Activated naive CD8-positive, alpha-beta T cell (primary cell): ENCODE data around the gene HAO1.

Source experiments
- H3K27ac Mint-ChIP-seq: one replicate; pipeline ENCODE4 v1.8.0; 2021; ENCODE audit warnings: mixed read lengths
- H3K27me3 Mint-ChIP-seq: one replicate; pipeline ENCODE4 v1.8.0; 2021; ENCODE audit warnings: mixed read lengths
- H3K36me3 Mint-ChIP-seq: one replicate; pipeline ENCODE4 v1.8.0; 2021; ENCODE audit warnings: mixed read lengths
- H3K4me1 Mint-ChIP-seq: one replicate; pipeline ENCODE4 v1.8.0; 2021; ENCODE audit warnings: low read depth, mixed read lengths
- H3K4me3 Mint-ChIP-seq: one replicate; pipeline ENCODE4 v1.8.0; 2021; ENCODE audit warnings: mild to moderate bottlenecking, mixed read lengths
- H3K9me3 Mint-ChIP-seq: one replicate; pipeline ENCODE4 v1.8.0; 2021; ENCODE audit warnings: low read depth, mixed read lengths

HAO1 gene

DNA sequence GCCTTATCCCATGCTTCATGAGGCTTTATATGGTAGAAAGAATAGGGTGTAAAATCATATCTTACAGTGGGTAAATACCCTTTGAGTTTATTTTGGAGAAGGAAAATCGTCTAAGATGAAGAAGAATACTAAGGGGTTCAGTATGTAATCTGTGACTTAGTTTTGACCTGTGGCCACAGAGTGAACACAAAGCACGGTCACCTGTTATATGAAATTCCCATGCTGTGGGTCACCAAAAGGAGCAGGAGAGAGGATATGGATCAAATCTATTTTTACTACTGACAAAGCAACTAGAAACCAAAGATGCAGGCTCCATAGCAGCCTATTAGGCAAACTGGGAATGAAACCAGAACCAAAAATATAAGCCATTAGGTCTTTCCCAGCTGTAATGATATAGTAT lies 3.6 kb upstream of the HAO1 start:
- Mint-ChIP-seq H3K9me3 (no peaks in the 10 kb centered on the region), H3K27ac (no peak overlapping the region), H3K4me1 (no peaks in the 10 kb centered on the region), H3K4me3 (no peak overlapping the region), H3K27me3 (peaks cover 1% of the 10 kb centered on the region), H3K36me3 (no peaks in the 10 kb centered on the region)

GRCh38 chr20:7939663-7940062 lies 595 bp downstream of the HAO1 start:
- Mint-ChIP-seq H3K27ac (no peak overlapping the region), H3K9me3 (no peaks in the 10 kb centered on the region), H3K36me3 (no peaks in the 10 kb centered on the region), H3K27me3 (peaks cover 1% of the 10 kb centered on the region), H3K4me3 (no peak overlapping the region), H3K4me1 (no peaks in the 10 kb centered on the region)

GRCh38 chr20:7938058-7938457 lies 2.2 kb downstream of the HAO1 start:
- Mint-ChIP-seq H3K4me3 (no peak overlapping the region), H3K36me3 (no peaks in the 10 kb centered on the region), H3K27ac (no peak overlapping the region)

DNA sequence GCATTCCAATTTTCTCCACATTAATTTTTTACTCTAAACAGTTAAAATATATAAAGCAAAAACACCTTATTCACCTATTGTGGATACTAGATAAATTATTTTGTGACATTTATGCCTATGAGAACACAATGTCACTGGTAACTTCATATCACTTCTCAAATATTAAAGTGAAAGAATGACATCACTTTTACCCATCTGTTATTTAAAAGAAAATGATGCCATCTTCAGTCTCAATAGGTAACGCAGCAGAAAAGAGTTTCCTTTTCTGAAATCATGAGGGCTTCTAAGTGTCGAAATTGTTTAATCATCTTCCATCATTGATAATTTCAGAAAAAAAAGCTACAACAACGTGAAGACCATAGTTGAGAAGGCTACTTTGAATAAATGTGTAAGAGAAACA lies 2.9 kb downstream of the HAO1 start:
- Mint-ChIP-seq H3K27me3 (peaks cover 7% of the 10 kb centered on the region), H3K9me3 (no peaks in the 10 kb centered on the region), H3K4me3 (no peak overlapping the region), H3K36me3 (no peaks in the 10 kb centered on the region), H3K4me1 (no peaks in the 10 kb centered on the region), H3K27ac (no peak overlapping the region)

More at GRCh38 chr20:7938058-7938457, 2.2 kb downstream of the HAO1 start:
- H3K9me3 Mint-ChIP-seq = no peaks in the 10 kb centered on the region
- H3K27me3 Mint-ChIP-seq = peaks cover 7% of the 10 kb centered on the region
- H3K4me1 Mint-ChIP-seq = no peaks in the 10 kb centered on the region

DNA sequence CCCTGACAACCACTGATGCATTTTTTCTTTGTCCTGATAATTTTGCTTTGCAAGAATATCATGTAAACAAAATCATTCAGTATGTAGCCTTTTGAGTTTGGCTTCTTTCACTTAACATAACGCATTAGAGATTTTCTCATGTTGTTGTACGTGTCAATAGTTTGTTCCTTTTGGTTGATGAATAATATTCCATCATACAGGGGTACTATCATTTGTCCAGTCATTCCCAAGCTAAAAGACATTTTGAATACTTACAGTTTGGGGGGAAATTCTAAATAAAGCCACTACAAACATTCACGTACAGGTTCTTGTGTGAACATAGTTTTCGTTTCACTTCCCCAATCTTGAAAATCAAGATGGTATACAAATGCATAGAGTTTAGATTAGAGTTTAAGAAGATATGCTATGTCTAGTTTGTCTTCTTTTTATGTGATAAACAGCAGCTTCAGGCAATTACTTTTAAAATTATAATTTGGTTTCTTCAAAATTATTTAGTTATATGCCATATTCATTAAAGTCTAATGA lies 5.2 kb downstream of the HAO1 start:
- no peak overlapping the region for H3K4me3 Mint-ChIP-seq
- no peaks in the 10 kb centered on the region for H3K36me3 Mint-ChIP-seq
- no peaks in the 10 kb centered on the region for H3K9me3 Mint-ChIP-seq
- peaks cover 11% of the 10 kb centered on the region for H3K27me3 Mint-ChIP-seq
- no peak overlapping the region for H3K27ac Mint-ChIP-seq
- no peaks in the 10 kb centered on the region for H3K4me1 Mint-ChIP-seq

DNA sequence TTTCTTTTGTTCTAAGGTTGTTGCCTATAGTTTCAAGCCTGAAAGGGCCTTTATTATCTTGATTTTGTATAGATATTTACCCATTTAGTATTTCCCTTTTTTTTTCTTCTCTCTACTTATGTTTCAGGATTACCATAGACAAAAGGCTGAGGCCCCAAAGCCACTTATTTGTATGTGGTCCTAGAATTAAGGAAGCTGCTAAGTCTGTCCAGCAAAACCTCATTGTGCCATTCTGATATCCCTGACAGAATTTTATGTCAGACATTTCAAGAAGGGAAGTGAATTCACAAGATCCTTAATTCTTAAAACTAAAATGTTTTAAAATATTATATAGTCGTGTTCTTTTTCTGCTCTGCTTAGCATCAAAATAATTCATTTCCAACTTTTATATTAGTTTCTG lies 6.9 kb downstream of the HAO1 start:
- peaks cover 11% of the 10 kb centered on the region for H3K27me3 Mint-ChIP-seq
- no peaks in the 10 kb centered on the region for H3K9me3 Mint-ChIP-seq
- no peaks in the 10 kb centered on the region for H3K36me3 Mint-ChIP-seq
- H3K4me1 Mint-ChIP-seq = no peaks in the 10 kb centered on the region
- no peak overlapping the region for H3K27ac Mint-ChIP-seq
- no peak overlapping the region for H3K4me3 Mint-ChIP-seq

DNA sequence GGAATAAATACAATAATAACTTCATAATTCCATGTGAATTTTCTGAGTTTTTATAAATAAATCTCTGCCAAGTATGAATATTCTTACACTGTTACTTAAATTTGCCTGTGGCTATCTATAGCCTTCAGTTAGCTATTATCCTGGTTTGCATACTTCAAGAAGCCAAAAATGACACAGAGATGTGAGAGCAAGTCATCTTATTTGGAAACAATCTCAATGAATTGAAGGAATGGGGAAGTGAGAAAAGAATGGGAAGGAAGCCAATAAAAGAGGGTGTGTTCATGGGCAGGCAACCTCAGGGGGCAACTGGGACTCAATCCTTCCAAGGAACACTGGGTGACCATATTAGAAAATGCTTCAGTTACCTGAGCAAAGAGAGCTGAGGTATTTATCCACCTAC lies 9.9 kb downstream of the HAO1 start:
- H3K4me1 Mint-ChIP-seq = no peaks in the 10 kb centered on the region
- H3K9me3 Mint-ChIP-seq = no peaks in the 10 kb centered on the region

DNA sequence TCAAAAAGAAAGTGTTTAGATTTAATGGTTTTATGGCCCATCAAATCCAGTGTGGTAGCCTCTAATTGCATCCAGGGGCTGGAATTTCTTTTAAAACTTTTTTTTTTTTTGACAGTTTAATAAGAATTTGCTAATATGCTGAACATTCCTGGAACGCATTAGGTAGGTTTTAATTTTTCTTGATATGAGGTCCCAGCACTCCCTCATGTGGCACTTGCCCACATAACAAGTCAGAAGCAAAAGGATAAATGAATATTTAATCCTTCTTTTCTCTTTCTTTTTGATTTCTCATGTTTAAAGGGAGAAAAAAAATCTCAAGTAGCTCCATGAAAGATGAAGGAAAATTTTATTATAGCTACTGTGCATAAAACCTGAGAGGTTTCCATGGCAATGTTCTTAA lies 13.5 kb downstream of the HAO1 start:
- Mint-ChIP-seq H3K27me3 (peaks cover 4% of the 10 kb centered on the region), H3K4me1 (no peaks in the 10 kb centered on the region), H3K9me3 (no peaks in the 10 kb centered on the region), H3K36me3 (no peaks in the 10 kb centered on the region), H3K4me3 (no peak overlapping the region), H3K27ac (no peak overlapping the region)

More for the DNA sequence above, 9.9 kb downstream of the HAO1 start:
- no peak overlapping the region for H3K4me3 Mint-ChIP-seq
- H3K27ac Mint-ChIP-seq = no peak overlapping the region
- peaks cover 11% of the 10 kb centered on the region for H3K27me3 Mint-ChIP-seq
- H3K36me3 Mint-ChIP-seq = no peaks in the 10 kb centered on the region

DNA sequence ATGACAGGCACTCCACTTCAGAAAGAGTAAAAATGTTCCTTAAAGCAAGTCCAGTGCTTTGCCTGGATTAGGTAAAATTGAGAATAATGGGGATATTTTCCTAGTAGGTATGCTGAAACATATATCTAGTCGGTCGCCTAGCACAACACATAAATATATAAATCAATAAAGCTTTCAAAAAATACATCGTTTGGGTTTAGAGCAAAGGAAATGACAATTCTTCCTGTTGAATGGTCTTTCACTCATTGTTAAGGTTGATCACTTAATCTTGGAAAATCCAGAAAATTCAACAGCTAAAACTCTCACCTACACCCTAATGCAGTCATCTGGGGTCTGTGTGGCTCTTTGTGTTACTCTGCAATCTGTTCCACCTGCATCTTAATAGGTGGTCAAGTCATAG lies 13.9 kb downstream of the HAO1 start:
- Mint-ChIP-seq H3K4me1 (no peaks in the 10 kb centered on the region), H3K36me3 (no peaks in the 10 kb centered on the region), H3K27ac (no peak overlapping the region), H3K27me3 (peaks cover 2% of the 10 kb centered on the region), H3K9me3 (no peaks in the 10 kb centered on the region), H3K4me3 (no peak overlapping the region)

DNA sequence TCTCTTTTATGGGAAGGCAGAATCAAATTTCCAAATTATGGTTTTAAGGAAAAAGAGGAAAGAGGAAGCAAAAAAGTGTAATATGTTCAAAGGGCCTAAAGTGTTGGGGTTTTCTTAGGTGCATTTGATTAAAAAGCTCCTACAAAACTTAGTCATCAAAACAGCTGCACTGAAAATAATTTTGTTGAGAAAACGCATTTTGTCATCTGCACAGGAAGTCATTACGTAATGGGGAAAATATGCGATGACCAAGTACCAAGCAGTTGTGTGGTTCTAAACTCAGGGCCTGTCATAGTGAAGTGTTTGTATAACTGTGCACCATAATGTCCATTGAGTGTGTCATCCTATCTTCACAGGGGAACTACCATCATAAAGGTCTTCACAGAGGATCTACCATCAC lies 15.6 kb downstream of the HAO1 start:
- H3K4me1 Mint-ChIP-seq = no peaks in the 10 kb centered on the region
- no peak overlapping the region for H3K27ac Mint-ChIP-seq
- H3K36me3 Mint-ChIP-seq = no peaks in the 10 kb centered on the region
- no peak overlapping the region for H3K4me3 Mint-ChIP-seq
- peaks cover 2% of the 10 kb centered on the region for H3K27me3 Mint-ChIP-seq
- no peaks in the 10 kb centered on the region for H3K9me3 Mint-ChIP-seq

DNA sequence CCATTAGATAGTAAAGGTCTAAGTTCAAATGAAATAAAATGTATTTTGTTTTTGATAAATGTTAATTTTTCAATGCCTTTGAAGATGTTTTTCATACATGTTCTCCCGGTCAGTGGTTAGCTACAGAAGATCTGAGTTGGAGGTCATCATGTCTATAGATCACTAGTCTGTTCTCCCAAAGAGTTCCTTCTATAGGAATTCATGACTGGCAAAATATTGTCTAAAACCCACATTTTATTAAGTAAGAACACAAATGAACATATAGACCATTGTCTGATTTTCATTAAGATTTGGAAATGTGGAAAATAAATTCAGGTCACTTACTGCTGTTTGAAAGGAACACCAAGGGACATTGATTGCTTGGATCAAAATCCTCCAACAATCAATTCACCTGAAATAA lies 23.6 kb downstream of the HAO1 start:
- peaks cover 5% of the 10 kb centered on the region for H3K27me3 Mint-ChIP-seq
- H3K36me3 Mint-ChIP-seq = no peaks in the 10 kb centered on the region
- no peaks in the 10 kb centered on the region for H3K9me3 Mint-ChIP-seq
- no peak overlapping the region for H3K4me3 Mint-ChIP-seq
- no peak overlapping the region for H3K27ac Mint-ChIP-seq
- H3K4me1 Mint-ChIP-seq = no peaks in the 10 kb centered on the region

GRCh38 chr20:7912551-7912950 lies 27.7 kb downstream of the HAO1 start:
- Mint-ChIP-seq H3K36me3 (no peaks in the 10 kb centered on the region), H3K4me3 (no peak overlapping the region), H3K27ac (no peak overlapping the region)

DNA sequence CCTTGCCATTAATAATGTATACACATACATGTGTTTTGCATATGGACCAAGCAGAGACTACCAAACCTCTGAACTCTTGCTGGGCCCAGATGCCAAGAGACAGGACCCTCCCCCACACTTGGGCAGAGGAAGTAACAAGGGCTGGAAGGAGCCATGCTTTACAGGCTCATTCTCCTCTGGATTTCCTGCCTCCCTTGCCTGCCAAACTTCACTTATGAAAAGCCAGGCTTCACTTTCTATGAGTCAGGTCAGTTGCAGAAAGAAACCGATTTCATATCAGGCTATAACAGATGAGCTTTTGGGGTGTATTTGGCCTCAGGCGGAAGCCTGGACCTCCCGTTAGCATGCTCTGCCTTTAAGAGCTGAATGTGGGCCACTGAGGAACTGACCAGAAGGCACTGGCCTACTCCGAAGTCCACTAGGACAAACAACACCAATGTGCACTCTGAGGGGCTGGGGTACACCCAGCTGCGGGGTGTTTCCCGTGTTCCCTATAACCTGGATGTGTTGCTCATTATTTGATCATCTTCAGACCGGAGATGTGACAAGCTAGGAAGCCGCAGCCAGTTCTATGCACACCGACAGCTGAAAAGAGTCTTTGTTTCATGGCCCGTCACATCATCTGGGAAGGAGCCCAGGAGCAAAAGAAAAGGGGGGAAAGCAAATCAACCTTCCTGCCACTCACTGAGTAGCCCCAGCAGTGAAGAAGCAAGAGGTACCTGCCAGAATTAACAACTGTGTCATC lies 28.5 kb downstream of the HAO1 start:
- no peak overlapping the region for H3K27ac Mint-ChIP-seq
- H3K9me3 Mint-ChIP-seq = no peaks in the 10 kb centered on the region
- H3K36me3 Mint-ChIP-seq = no peaks in the 10 kb centered on the region
- H3K4me1 Mint-ChIP-seq = no peaks in the 10 kb centered on the region
- peaks cover 2% of the 10 kb centered on the region for H3K27me3 Mint-ChIP-seq
- H3K4me3 Mint-ChIP-seq = no peak overlapping the region

More at GRCh38 chr20:7912551-7912950, 27.7 kb downstream of the HAO1 start:
- H3K27me3 Mint-ChIP-seq = peaks cover 2% of the 10 kb centered on the region
- H3K9me3 Mint-ChIP-seq = no peaks in the 10 kb centered on the region
- H3K4me1 Mint-ChIP-seq = no peaks in the 10 kb centered on the region

- Mint-ChIP-seq H3K4me3 (no peak overlapping the region), H3K27me3 (peaks cover 2% of the 10 kb centered on the region), H3K9me3 (no peaks in the 10 kb centered on the region), H3K4me1 (no peaks in the 10 kb centered on the region), H3K27ac (no peak overlapping the region), H3K36me3 (no peaks in the 10 kb centered on the region)
Observed at GRCh38 chr20:7908905-7909304, 31.4 kb downstream of the HAO1 start.

- no peak overlapping the region for H3K27ac Mint-ChIP-seq
- H3K27me3 Mint-ChIP-seq = peaks cover 2% of the 10 kb centered on the region
- H3K36me3 Mint-ChIP-seq = no peaks in the 10 kb centered on the region
- no peaks in the 10 kb centered on the region for H3K9me3 Mint-ChIP-seq
- no peaks in the 10 kb centered on the region for H3K4me1 Mint-ChIP-seq
- no peak overlapping the region for H3K4me3 Mint-ChIP-seq
Observed at GRCh38 chr20:7903429-7903828, 36.8 kb downstream of the HAO1 start.

GRCh38 chr20:7902879-7903278 lies 37.4 kb downstream of the HAO1 start:
- peaks cover 2% of the 10 kb centered on the region for H3K27me3 Mint-ChIP-seq
- no peaks in the 10 kb centered on the region for H3K36me3 Mint-ChIP-seq
- no peak overlapping the region for H3K27ac Mint-ChIP-seq
- H3K4me1 Mint-ChIP-seq = no peaks in the 10 kb centered on the region
- no peak overlapping the region for H3K4me3 Mint-ChIP-seq
- no peaks in the 10 kb centered on the region for H3K9me3 Mint-ChIP-seq
